Activated CD4-positive, alpha-beta T cell treated with anti-CD3 and anti-CD28 coated beads for 36 hours (primary cell): Measurements from ENCODE around the gene EIF2D. TPM values are rescaled to one million over a fixed set of nuclear protein-coding genes. Genes with fewer than 3 reads are reported as not detected.
A peak's percentile ranks its signal among the peaks of the same experiment; 100 is the strongest.
"Not testable (repeated sequence)": the region's sequence is repeated elsewhere in the genome, so short reads cannot be mapped to it uniquely, and the experiment has no call there.

ENCODE experiments used
- ATAC-seq: fragments of 200-7000 bp; cut with Tn5 transposase; one replicate; pipeline ENCODE4 v1.10.0; 2021; ENCODE audit warnings: mild to moderate bottlenecking, moderate library complexity
- CTCF ChIA-PET: fragments of 350-600 bp; sonication (Branson Sonifier 250); formaldehyde crosslinking; loops from one replicate; lab custom pipeline; 2021; ENCODE audit warnings: antibody characterized with exemption; lab: Charles Lee
- POLR2A ChIA-PET: fragments of 350-600 bp; sonication (Branson Sonifier 250); formaldehyde crosslinking; loops from one replicate; lab custom pipeline; 2021; ENCODE audit warnings: antibody characterized with exemption, inconsistent platforms; lab: Charles Lee
- DNase-seq: peaks from one replicate; pipeline ENCODE4 v3.0.0-alpha.2; 2020
- H3K27ac Mint-ChIP-seq: one replicate; pipeline ENCODE4 v1.8.0; 2021; ENCODE audit warnings: mixed read lengths
- H3K27me3 Mint-ChIP-seq: one replicate; pipeline ENCODE4 v1.8.0; 2021; ENCODE audit warnings: mixed read lengths
- H3K36me3 Mint-ChIP-seq: one replicate; pipeline ENCODE4 v1.8.0; 2021; ENCODE audit warnings: low read depth, mixed read lengths
- H3K4me1 Mint-ChIP-seq: one replicate; pipeline ENCODE4 v1.8.0; 2021; ENCODE audit warnings: mixed read lengths
- H3K4me3 Mint-ChIP-seq: one replicate; pipeline ENCODE4 v1.8.0; 2021; ENCODE audit warnings: mild to moderate bottlenecking, moderate library complexity, mixed read lengths
- H3K9me3 Mint-ChIP-seq: one replicate; pipeline ENCODE4 v1.8.0; 2021; ENCODE audit warnings: low read depth, mixed read lengths
- intact Hi-C, 2 experiments: fragments of 100-400 bp; cut with DNase I in 1 of 2; cut with micrococcal nuclease in 1 of 2; formaldehyde crosslinking; loops; one replicate each; pipeline versions ENCODE4 v1.14.2 to v1.15.1; 2022 to 2024; cut with DNase I, micrococcal nuclease
- total RNA-seq, 2 experiments: library from RNA; stranded (reverse); gene quantifications; one replicate each; pipeline ENCODE4 v1.2.3, GENCODE V29; 2021

Gene EIF2D
- total RNA-seq, 2 experiments from 2014 or later = 91.2 to 100 TPM

GRCh38 chr1:206635080-206635977 is 23.1 kb upstream of the EIF2D start, which contains the start of gene DYRK3:
DYRK3 (plus strand) TSS chr1:206635536; CDS start chr1:206635704, 168 bp downstream.
- Mint-ChIP-seq H3K27ac (peak within 1 kb of the TSS; percentile 87), H3K4me1 (peaks cover 27% of the 10 kb centered on the region), H3K4me3 (peak within 1 kb of the TSS; percentile 76), H3K36me3 (peaks cover 10% of the 10 kb centered on the region), H3K27me3 (peaks cover 7% of the 10 kb centered on the region), H3K9me3 (no peaks in the 10 kb centered on the region)
- ChIA-PET CTCF (interaction anchor here (0.6 to 17.9 kb wide), 45 partner anchors 8 to 1173 kb away, joined by 3 to 564 read pairs (median 4); partner anchors contain the start of genes EIF2D and IKBKE), POLR2A (interaction anchor here (0.8 to 1.4 kb wide), 8 partner anchors 14 to 886 kb away, joined by 3 to 7 read pairs (median 3); partner anchors contain the start of genes IKBKE and MAPKAPK2)
- peak; percentile 93 for ATAC-seq
- intact Hi-C loops = loop anchor here (1.0 to 10.0 kb wide), 10 partner anchors 23 to 349 kb away; partner anchors contain the start of genes MAPKAPK2 (in 2 of the 2), EIF2D (in 1 of the 2) and RASSF5 (in 1 of the 2)
- peak; percentile 97 for DNase-seq

DNA sequence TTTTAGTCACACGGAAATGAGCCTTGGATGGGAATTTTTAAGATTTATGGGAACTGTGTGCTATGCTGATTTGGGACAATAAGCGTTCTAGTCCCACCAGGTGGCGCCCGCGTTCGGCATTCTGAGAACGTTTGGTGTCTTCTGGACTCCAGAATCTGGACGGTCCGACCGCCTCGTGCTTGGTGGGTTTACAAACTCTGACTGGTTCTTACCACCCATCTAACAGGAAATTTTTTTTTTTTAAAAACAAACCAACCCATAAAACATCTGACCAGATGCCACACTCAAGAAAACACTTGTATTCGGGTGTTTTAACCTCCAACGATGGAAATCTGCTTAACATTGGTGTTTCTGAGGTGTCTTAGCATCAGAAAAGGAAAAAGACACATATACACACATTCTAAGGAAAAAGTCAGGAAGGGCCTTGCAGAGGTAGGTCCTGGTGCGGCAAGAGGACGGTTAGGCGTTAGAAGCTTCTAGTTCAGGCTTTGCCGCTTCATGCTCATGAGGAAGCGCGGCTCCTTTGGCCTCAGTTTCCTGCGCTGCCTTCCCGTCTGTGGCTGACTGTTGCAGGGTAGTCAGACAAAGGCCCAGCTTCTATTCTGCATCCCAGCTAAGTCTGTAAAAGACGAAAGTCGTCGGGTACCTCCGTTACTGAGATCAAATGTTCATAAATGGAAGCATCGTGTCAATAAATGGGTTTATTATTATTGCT is 22.3 kb upstream of the EIF2D start:
- CTCF ChIA-PET = interaction anchor here (0.6 to 17.9 kb wide), 44 partner anchors 7 to 1149 kb away, joined by 3 to 564 read pairs (median 4); partner anchors contain the start of genes EIF2D and IKBKE
- Mint-ChIP-seq H3K36me3 (peaks cover 6% of the 10 kb centered on the region), H3K27ac (peak overlapping the region; percentile 87), H3K4me3 (peak overlapping the region; percentile 76), H3K9me3 (no peaks in the 10 kb centered on the region), H3K27me3 (peaks cover 7% of the 10 kb centered on the region), H3K4me1 (peaks cover 27% of the 10 kb centered on the region)
- intact Hi-C loops = loop anchor here (1.0 to 10.0 kb wide), 12 partner anchors 22 to 350 kb away; partner anchors contain the start of genes EIF2D (in 2 of the 2), MAPKAPK2 (in 2 of the 2) and RASSF5 (in 1 of the 2)
- POLR2A ChIA-PET = interaction anchor here (0.8 to 1.4 kb wide), 6 partner anchors 15 to 182 kb away, joined by 3 to 7 read pairs (median 3); partner anchors contain the start of genes IKBKE and MAPKAPK2
- ATAC-seq = no peak
- DNase-seq = peak; percentile 89

- ATAC-seq (no peak), DNase-seq (no peak)
- Mint-ChIP-seq H3K36me3 (peaks cover 3% of the 10 kb centered on the region), H3K27me3 (peaks cover 7% of the 10 kb centered on the region), H3K27ac (no peak overlapping the region), H3K4me1 (peaks cover 27% of the 10 kb centered on the region), H3K9me3 (no peaks in the 10 kb centered on the region), H3K4me3 (no peak overlapping the region)
- intact Hi-C loops = loop anchor here (1.0 to 10.0 kb wide), 7 partner anchors 21 to 351 kb away; partner anchors contain the start of genes EIF2D (in 1 of the 2) and MAPKAPK2 (in 1 of the 2)
- POLR2A ChIA-PET = no interaction called here
- CTCF ChIA-PET = interaction anchor here (0.5 to 17.9 kb wide), 17 partner anchors 9 to 519 kb away, joined by 3 to 564 read pairs (median 4); partner anchors contain the start of gene EIF2D
Measured at GRCh38 chr1:206633708-206634121, 21.4 kb upstream of the EIF2D start.

GRCh38 chr1:206631085-206631509 is 18.8 kb upstream of the EIF2D start:
- CTCF ChIA-PET = interaction anchor here (0.6 to 17.9 kb wide), 24 partner anchors 10 to 730 kb away, joined by 3 to 564 read pairs (median 4); partner anchors contain the start of gene EIF2D

GRCh38 chr1:206628916-206629315 is 16.7 kb upstream of the EIF2D start:
- POLR2A ChIA-PET = no interaction called here
- peaks cover 7% of the 10 kb centered on the region for H3K27me3 Mint-ChIP-seq
- H3K4me1 Mint-ChIP-seq = peaks cover 2% of the 10 kb centered on the region
- no peaks in the 10 kb centered on the region for H3K36me3 Mint-ChIP-seq
- H3K27ac Mint-ChIP-seq = no peak overlapping the region
- CTCF ChIA-PET = interaction anchor here (0.7 to 17.9 kb wide), 7 partner anchors 8 to 180 kb away, joined by 3 to 564 read pairs (median 5); no protein-coding TSS in a partner anchor
- no peak for ATAC-seq
- H3K9me3 Mint-ChIP-seq = no peaks in the 10 kb centered on the region
- DNase-seq = no peak
- no peak overlapping the region for H3K4me3 Mint-ChIP-seq
- intact Hi-C loops = no loop called here

More at GRCh38 chr1:206631085-206631509, 18.8 kb upstream of the EIF2D start:
- POLR2A ChIA-PET = interaction anchor here (0.7 to 1.2 kb wide), 2 partner anchors 33 to 34 kb away, joined by 4 to 8 read pairs; no protein-coding TSS in a partner anchor
- H3K27ac Mint-ChIP-seq = no peak overlapping the region
- no peak overlapping the region for H3K4me3 Mint-ChIP-seq
- DNase-seq (peak; percentile 53), ATAC-seq (no peak)
- no peaks in the 10 kb centered on the region for H3K9me3 Mint-ChIP-seq
- peaks cover 7% of the 10 kb centered on the region for H3K27me3 Mint-ChIP-seq
- H3K4me1 Mint-ChIP-seq = peaks cover 15% of the 10 kb centered on the region
- no peaks in the 10 kb centered on the region for H3K36me3 Mint-ChIP-seq
- intact Hi-C loops = loop anchor here in 1 of 2 experiments (10.0 kb wide), 1 partner anchor 354 kb away; no protein-coding TSS in a partner anchor

DNA sequence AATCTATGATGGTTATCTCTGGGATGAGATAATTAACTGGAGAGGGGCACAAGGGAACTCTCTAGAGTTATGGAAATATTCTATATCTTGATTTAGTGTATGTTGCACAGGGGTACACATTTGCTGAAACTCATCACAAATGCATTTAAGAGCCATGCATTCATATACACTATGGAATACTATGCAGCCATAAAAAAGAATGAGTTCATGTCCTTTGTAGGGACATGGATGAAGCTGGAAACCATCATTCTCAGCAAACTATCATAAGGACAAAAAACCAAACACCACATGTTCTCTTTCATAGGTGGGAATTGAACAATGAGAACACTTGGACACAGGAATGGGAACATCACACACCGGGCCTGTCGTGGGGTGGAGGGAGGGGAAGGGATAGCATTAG is 14.1 kb upstream of the EIF2D start:
- POLR2A ChIA-PET, ATAC-seq, H3K9me3 Mint-ChIP-seq, intact Hi-C loops, DNase-seq, H3K36me3 Mint-ChIP-seq, H3K27ac Mint-ChIP-seq, H3K4me1 Mint-ChIP-seq, H3K27me3 Mint-ChIP-seq, H3K4me3 Mint-ChIP-seq: not testable (repeated sequence)
- CTCF ChIA-PET = interaction anchor here (1.2 to 17.9 kb wide), 4 partner anchors 9 to 286 kb away, joined by 3 to 564 read pairs (median 6); partner anchors contain the start of genes DYRK3 and EIF2D

- ChIA-PET CTCF (interaction anchor here (0.6 to 6.2 kb wide), 31 partner anchors 8 to 324 kb away, joined by 3 to 89 read pairs (median 5); partner anchors contain the start of gene DYRK3), POLR2A (interaction anchor here (1.2 kb wide), 1 partner anchor 18 kb away, joined by 3 read pairs; no protein-coding TSS in a partner anchor)
- intact Hi-C loops = loop anchor here in 1 of 2 experiments (2.0 kb wide), 3 partner anchors 19 to 75 kb away; partner anchors contain the start of gene MAPKAPK2
- Mint-ChIP-seq H3K27ac (peak overlapping the region; percentile 90), H3K4me3 (peak overlapping the region; percentile 56), H3K27me3 (no peaks in the 10 kb centered on the region), H3K4me1 (peaks cover 46% of the 10 kb centered on the region), H3K9me3 (no peaks in the 10 kb centered on the region), H3K36me3 (peaks cover 45% of the 10 kb centered on the region)
- ATAC-seq = peak; percentile 47
- DNase-seq = no peak
Measured at GRCh38 chr1:206609229-206609991, 2.9 kb downstream of the EIF2D start.

DNA sequence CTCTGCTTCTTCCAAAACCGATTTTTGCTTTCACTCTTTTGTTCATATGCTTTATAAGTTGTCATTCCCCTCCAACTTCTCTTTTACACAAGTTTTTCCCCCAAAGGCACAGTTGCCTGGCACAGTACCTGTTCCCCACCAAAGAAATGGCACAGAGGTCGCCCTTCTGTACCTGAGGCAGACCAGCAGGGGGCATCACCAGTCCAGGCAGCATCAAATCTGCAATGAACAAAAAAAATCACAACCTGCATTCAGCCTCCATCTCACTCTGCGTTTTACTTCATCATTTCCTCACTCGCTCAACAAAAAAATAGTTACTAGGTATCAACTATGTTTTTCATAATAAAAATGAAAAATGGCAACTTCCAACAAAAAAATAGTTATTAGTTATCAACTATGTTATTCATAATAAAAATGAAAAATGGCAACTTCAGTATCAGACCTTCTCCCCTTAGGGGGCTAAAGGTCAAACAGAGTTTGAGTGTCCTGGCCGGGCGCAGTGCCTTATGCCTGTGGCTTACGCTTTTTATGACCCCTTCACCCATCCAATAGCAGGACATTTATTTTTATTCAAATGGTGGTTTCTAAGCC is 4.1 kb downstream of the EIF2D start:
- Mint-ChIP-seq H3K27me3 (no peaks in the 10 kb centered on the region), H3K27ac (peak overlapping the region; percentile 90), H3K4me1 (peaks cover 46% of the 10 kb centered on the region), H3K36me3 (peaks cover 53% of the 10 kb centered on the region), H3K9me3 (no peaks in the 10 kb centered on the region), H3K4me3 (peak overlapping the region; percentile 56)
- DNase-seq (peak; percentile 84), ATAC-seq (no peak)
- ChIA-PET POLR2A (no interaction called here), CTCF (interaction anchor here (0.6 to 6.2 kb wide), 22 partner anchors 10 to 644 kb away, joined by 3 to 89 read pairs (median 4); partner anchors contain the start of gene DYRK3)
- intact Hi-C loops = loop anchor here (1.0 to 2.0 kb wide), 4 partner anchors 17 to 77 kb away; partner anchors contain the start of gene MAPKAPK2 (in 1 of the 2)

- POLR2A ChIA-PET = no interaction called here
- Mint-ChIP-seq H3K27ac (peak overlapping the region; percentile 64), H3K36me3 (peaks cover 64% of the 10 kb centered on the region), H3K4me1 (peaks cover 45% of the 10 kb centered on the region), H3K27me3 (no peaks in the 10 kb centered on the region), H3K4me3 (no peak overlapping the region), H3K9me3 (no peaks in the 10 kb centered on the region)
- CTCF ChIA-PET = interaction anchor here (0.7 to 6.2 kb wide), 13 partner anchors 13 to 145 kb away, joined by 3 to 89 read pairs (median 4); partner anchors contain the start of gene DYRK3
- DNase-seq = no peak
- no peak for ATAC-seq
- intact Hi-C loops = loop anchor here in 1 of 2 experiments (1.0 to 2.0 kb wide), 2 partner anchors 202 to 375 kb away; no protein-coding TSS in a partner anchor
Measured at GRCh38 chr1:206606867-206607266, 5.4 kb downstream of the EIF2D start.
